Esophagus squamous epithelium (tissue), 4 donors: ENCODE measurements around the gene ICAM1.
"Not testable (repeated sequence)": the region's sequence is repeated elsewhere in the genome, so short reads cannot be mapped to it uniquely, and the experiment has no call there.

Experiments used
- CTCF ChIP-seq, 6 experiments: fragments of 450-650 bp in 4 of 6; fragments of 200-600 bp in 2 of 6; sonication (generic) in 2 of 6; IDR thresholded peaks; one replicate each; pipeline ENCODE4 v1.5.1; 2016 to 2019; ENCODE audit warnings: antibody characterized with exemption in 6 of 6, mild to moderate bottlenecking in 4 of 6, moderate library complexity in 4 of 6
- POLR2A ChIP-seq, 4 donors: fragments of 450-650 bp; IDR thresholded peaks; one replicate each; pipeline ENCODE4 v1.6.1; 2017; ENCODE audit warnings: antibody characterized with exemption in 4 of 4, mild to moderate bottlenecking in 4 of 4, moderate library complexity in 3 of 4

DNA sequence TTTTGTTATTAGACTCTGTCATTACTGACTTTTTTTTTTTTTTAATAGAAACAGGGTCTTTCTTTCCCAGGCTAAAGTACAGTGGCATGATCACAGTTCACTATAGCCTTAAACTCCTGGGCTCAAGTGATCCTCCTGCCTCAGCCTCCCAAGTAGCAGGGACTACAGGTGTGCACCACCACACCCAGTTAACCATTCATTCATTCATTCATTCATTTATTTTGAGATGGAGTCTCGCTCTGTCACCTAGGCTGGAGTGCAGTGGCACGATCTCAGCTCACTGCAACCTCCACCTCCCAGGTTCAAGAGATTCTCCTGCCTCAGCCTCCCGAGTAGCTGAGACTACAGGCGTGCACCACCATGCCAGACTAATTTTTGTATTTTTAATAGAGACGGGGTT is 11.1 kb downstream of the ICAM1 start:
- not testable (repeated sequence) for TF ChIP-seq CTCF, POLR2A (IDR thresholded peaks at IDR 0.05)
